HEK293 (cell line): ENCODE results near the gene FREM1.

Experiments used
- CTCF ChIA-PET: fragments of 350-600 bp; formaldehyde crosslinking; extraction: SDS; loops from one replicate; lab custom pipeline; 2021; ENCODE audit warnings: antibody characterized with exemption; lab: Yijun Ruan, JAX
- POLR2A ChIA-PET: fragments of 300-600 bp; formaldehyde crosslinking; extraction: SDS; loops from one replicate; lab custom pipeline; 2020; ENCODE audit warnings: antibody characterized with exemption, inconsistent platforms; lab: Yijun Ruan, JAX
- H3K27ac ChIP-seq: fragments of 200-500 bp; sonication (Bioruptor generic); 2 replicates; pipeline ENCODE4 v1.5.1; 2014; ENCODE audit warnings: low read depth, low read length, control low read depth, inconsistent platforms; ENCODE audit errors: extremely low read depth
- H3K36me3 ChIP-seq, 2 experiments: fragments of 200-500 bp in 1 of 2; sonication (Bioruptor generic) in 1 of 2; 1 replicate in 1 of 2; 2 replicates in 1 of 2; pipeline ENCODE4 v1.5.1; 2014 to 2017; ENCODE audit warnings: inconsistent platforms in 2 of 2, low read length in 2 of 2; ENCODE audit not compliant: control insufficient read depth in 2 of 2, insufficient read depth in 1 of 2
- H3K4me1 ChIP-seq: fragments of 200-500 bp; sonication (Bioruptor generic); 2 replicates; pipeline ENCODE4 v1.5.1; 2014; ENCODE audit warnings: mild to moderate bottlenecking, low read length, inconsistent platforms; ENCODE audit not compliant: control insufficient read depth, insufficient read depth
- H3K4me3 ChIP-seq: 2 replicates; pipeline ENCODE4 v1.5.1; 2011; ENCODE audit warnings: low read depth, mild to moderate bottlenecking, control low read depth, low read length, moderate library complexity
- H3K9me3 ChIP-seq: fragments of 200-500 bp; sonication (Bioruptor generic); 2 replicates; pipeline ENCODE4 v1.5.1; 2014; ENCODE audit warnings: low read depth, low read length, inconsistent platforms; ENCODE audit not compliant: control insufficient read depth, insufficient read depth
- ELK4 ChIP-seq: IDR thresholded peaks from 2 replicates; pipeline ENCODE4 v1.6.1; 2011; ENCODE audit warnings: mild to moderate bottlenecking, low read depth, low read length, borderline replicate concordance
- GLIS1 ChIP-seq: fragments of 450-650 bp; formaldehyde crosslinking; IDR thresholded peaks from 2 replicates; pipeline ENCODE4 v1.5.1; 2016; ENCODE audit warnings: missing biosample characterization, missing genetic modification characterization
- HOXC10 ChIP-seq: sonication (generic); formaldehyde crosslinking; IDR thresholded peaks from 2 replicates; pipeline ENCODE4 v1.8.1; 2023; ENCODE audit warnings: mild to moderate bottlenecking, missing genetic modification reagents
- MZF1 ChIP-seq: fragments of 450-650 bp; formaldehyde crosslinking; IDR thresholded peaks from 2 replicates; pipeline ENCODE4 v1.5.1; 2017; ENCODE audit warnings: missing biosample characterization, missing genetic modification characterization, borderline replicate concordance
- OSR2 ChIP-seq: fragments of 450-650 bp; formaldehyde crosslinking; IDR thresholded peaks from 2 replicates; pipeline ENCODE4 v1.5.1; 2016; ENCODE audit warnings: missing biosample characterization, missing genetic modification characterization
- PRDM10 ChIP-seq: fragments of 450-650 bp; formaldehyde crosslinking; IDR thresholded peaks from 2 replicates; pipeline ENCODE4 v1.5.1; 2016; ENCODE audit warnings: missing biosample characterization, missing genetic modification characterization
- TRIM28 ChIP-seq: IDR thresholded peaks from 2 replicates; pipeline ENCODE4 v1.6.1; 2011; ENCODE audit warnings: low read length, control low read depth, borderline replicate concordance
- WT1 ChIP-seq: fragments of 450-650 bp; formaldehyde crosslinking; IDR thresholded peaks from 2 replicates; pipeline ENCODE4 v1.5.1; 2016; ENCODE audit warnings: missing biosample characterization, missing genetic modification characterization
- ZBTB20 ChIP-seq: fragments of 450-650 bp; formaldehyde crosslinking; IDR thresholded peaks from 2 replicates; pipeline ENCODE4 v1.5.1; 2016; ENCODE audit warnings: missing biosample characterization, missing genetic modification characterization
- ZBTB7A ChIP-seq: fragments of 450-650 bp; formaldehyde crosslinking; IDR thresholded peaks from 2 replicates; pipeline ENCODE4 v1.5.1; 2016; ENCODE audit warnings: low read depth, missing biosample characterization, missing genetic modification characterization
- ZBTB8A ChIP-seq: fragments of 450-650 bp; formaldehyde crosslinking; IDR thresholded peaks from 2 replicates; pipeline ENCODE4 v1.5.1; 2016; ENCODE audit warnings: missing biosample characterization, missing genetic modification characterization
- ZNF114 ChIP-seq: fragments of 450-650 bp; formaldehyde crosslinking; IDR thresholded peaks from 2 replicates; pipeline ENCODE4 v1.5.0; 2017; ENCODE audit warnings: missing biosample characterization, missing genetic modification characterization
- ZNF157 ChIP-seq: fragments of 450-650 bp; formaldehyde crosslinking; IDR thresholded peaks from 2 replicates; pipeline ENCODE4 v1.5.1; 2016; ENCODE audit warnings: missing biosample characterization, missing genetic modification characterization
- ZNF184 ChIP-seq: fragments of 450-650 bp; IDR thresholded peaks from 2 replicates; pipeline ENCODE4 v1.5.1; 2018; ENCODE audit warnings: missing biosample characterization, mild to moderate bottlenecking, missing genetic modification characterization
- ZNF274 ChIP-seq, 2 experiments: fragments of 200-500 bp in 1 of 2; fragments of 450-650 bp in 1 of 2; sonication (Bioruptor generic) in 1 of 2; formaldehyde crosslinking in 1 of 2; IDR thresholded peaks; 2 replicates each; pipeline versions ENCODE4 v1.5.1 to v1.6.1; 2014 to 2016; ENCODE audit warnings: borderline replicate concordance in 1 of 2, inconsistent platforms in 1 of 2, low read length in 1 of 2, missing biosample characterization in 1 of 2, missing genetic modification characterization in 1 of 2
- ZNF350 ChIP-seq: fragments of 450-650 bp; formaldehyde crosslinking; IDR thresholded peaks from 2 replicates; pipeline ENCODE4 v1.5.0; 2017; ENCODE audit warnings: missing biosample characterization, mild to moderate bottlenecking, missing genetic modification characterization
- ZNF433 ChIP-seq: fragments of 450-650 bp; formaldehyde crosslinking; IDR thresholded peaks from 2 replicates; pipeline ENCODE4 v1.5.1; 2016; ENCODE audit warnings: missing biosample characterization, missing genetic modification characterization, low read depth
- ZNF530 ChIP-seq: fragments of 450-650 bp; formaldehyde crosslinking; IDR thresholded peaks from 2 replicates; pipeline ENCODE4 v1.5.1; 2016; ENCODE audit warnings: low read depth, missing biosample characterization, missing genetic modification characterization
- ZNF585B ChIP-seq: fragments of 450-650 bp; formaldehyde crosslinking; IDR thresholded peaks from 2 replicates; pipeline ENCODE4 v1.5.1; 2016; ENCODE audit warnings: missing biosample characterization, missing genetic modification characterization
- ZNF639 ChIP-seq: fragments of 450-650 bp; formaldehyde crosslinking; IDR thresholded peaks from 2 replicates; pipeline ENCODE4 v1.5.1; 2016; ENCODE audit warnings: missing biosample characterization, missing genetic modification characterization
- ZNF707 ChIP-seq: fragments of 450-650 bp; formaldehyde crosslinking; IDR thresholded peaks from 2 replicates; pipeline ENCODE4 v1.5.1; 2016; ENCODE audit warnings: missing biosample characterization, missing genetic modification characterization
- ZNF785 ChIP-seq: fragments of 450-650 bp; formaldehyde crosslinking; IDR thresholded peaks from 2 replicates; pipeline ENCODE4 v1.5.1; 2016; ENCODE audit warnings: missing biosample characterization, missing genetic modification characterization
- ZNF791 ChIP-seq: fragments of 450-650 bp; formaldehyde crosslinking; IDR thresholded peaks from 2 replicates; pipeline ENCODE4 v1.5.1; 2016; ENCODE audit warnings: missing biosample characterization, missing genetic modification characterization
- ZSCAN5A ChIP-seq: fragments of 450-650 bp; formaldehyde crosslinking; IDR thresholded peaks from 2 replicates; pipeline ENCODE4 v1.5.1; 2016; ENCODE audit warnings: missing biosample characterization, missing genetic modification characterization

FREM1 gene

GRCh38 chr9:14793389-14793788 lies 116.8 kb downstream of the FREM1 start:
- no peak overlapping the region for H3K27ac ChIP-seq
- TF ChIP-seq ZSCAN5A = no peak
- no peak for TF ChIP-seq HOXC10 (CRISPR knock-in tag)
- no peak for TF ChIP-seq ZNF785 (tag by site-specific recombination)
- TF ChIP-seq ZNF530 (tag by site-specific recombination) = no peak
- no peak for TF ChIP-seq ZBTB7A (tag by site-specific recombination)
- no peak for TF ChIP-seq ZNF274 (IDR thresholded peaks at IDR 0.05; ENCODE audit: low read length)
- no peak for TF ChIP-seq ZNF274 (tag by site-specific recombination; IDR thresholded peaks at IDR 0.05; ENCODE audit: borderline replicate concordance)
- no peak for TF ChIP-seq ZNF791
- TF ChIP-seq ZNF433 = no peak
- no peak for TF ChIP-seq ZNF157 (tag by site-specific recombination)
- TF ChIP-seq MZF1 (tag by site-specific recombination) = no peak
- TF ChIP-seq ZNF184 (tag by site-specific recombination) = no peak
- no peak for TF ChIP-seq ELK4
- TF ChIP-seq ZNF585B (tag by site-specific recombination) = no peak
- no peak for TF ChIP-seq TRIM28
- H3K4me1 ChIP-seq = no peaks in the 10 kb centered on the region
- CTCF ChIA-PET = no interaction called here
- POLR2A ChIA-PET = no interaction called here
- H3K36me3 ChIP-seq = peaks cover 0 to 4% of the 10 kb centered on the region in 2 experiments; a peak in 1 of 3 replicates
- H3K4me3 ChIP-seq = no peak overlapping the region
- no peaks in the 10 kb centered on the region for H3K9me3 ChIP-seq

GRCh38 chr9:14790628-14791027 lies 119.6 kb downstream of the FREM1 start:
- Histone ChIP-seq H3K4me3 (no peak overlapping the region), H3K9me3 (no peaks in the 10 kb centered on the region), H3K36me3 (peaks cover 0 to 4% of the 10 kb centered on the region in 2 experiments; a peak in 1 of 3 replicates), H3K4me1 (no peaks in the 10 kb centered on the region), H3K27ac (no peak overlapping the region)
- no peak for TF ChIP-seq GLIS1 (tag by site-specific recombination)
- TF ChIP-seq ZNF585B (tag by site-specific recombination) = no peak
- no peak for TF ChIP-seq ZNF707 (tag by site-specific recombination)
- TF ChIP-seq ZBTB8A (tag by site-specific recombination) = no peak
- POLR2A ChIA-PET = no interaction called here
- CTCF ChIA-PET = interaction anchor here (0.5 kb wide), 1 partner anchor 137 kb away, joined by 3 read pairs; no protein-coding TSS in a partner anchor

- POLR2A ChIA-PET = no interaction called here
- Histone ChIP-seq H3K36me3 (peaks cover 0 to 4% of the 10 kb centered on the region in 2 experiments; a peak in 1 of 3 replicates), H3K4me3 (no peak overlapping the region), H3K4me1 (no peaks in the 10 kb centered on the region), H3K27ac (no peak overlapping the region), H3K9me3 (no peaks in the 10 kb centered on the region)
- CTCF ChIA-PET = interaction anchor here (1.2 kb wide), 1 partner anchor 9 kb away, joined by 3 read pairs; no protein-coding TSS in a partner anchor
- no peak for TF ChIP-seq WT1 (tag by site-specific recombination)
- TF ChIP-seq PRDM10 (tag by site-specific recombination) = no peak
- no peak for TF ChIP-seq ZNF639
- TF ChIP-seq ZNF114 (tag by site-specific recombination) = no peak
- TF ChIP-seq ZBTB20 (tag by site-specific recombination) = no peak
- TF ChIP-seq ZSCAN5A = no peak
- TF ChIP-seq ZNF350 (tag by site-specific recombination) = no peak
- TF ChIP-seq OSR2 = no peak
Observed at GRCh38 chr9:14788846-14789245, 121.4 kb downstream of the FREM1 start.
